ENCODE measurements around the gene ZNF507. TPM values are rescaled to one million over a fixed set of nuclear protein-coding genes. Genes with fewer than 3 reads are reported as not detected.
A peak's percentile ranks its signal among the peaks of the same experiment; 100 is the strongest.

ZNF507 gene
- total and polyA plus RNA-seq, 2 of the 8 experiments (the other 6 are each of a cell fraction or from before 2014, with no cell fraction given), result 8.6 to 28.8 TPM

- no peak; the same call in none of the 2 replicates for TF ChIP-seq KDM5A (IDR thresholded peaks at IDR 0.05; ENCODE audit: low read length)
- peak; percentile 81 for TF ChIP-seq MAX (IDR thresholded peaks at IDR 0.05)
- no peak for TF ChIP-seq RNF2 (IDR thresholded peaks at IDR 0.05; ENCODE audit: borderline replicate concordance, low read depth, low read length, missing control alignments, poor library complexity, severe bottlenecking)
- TF ChIP-seq TAF7 (optimal IDR thresholded peaks at IDR 0.05; ENCODE audit: borderline replicate concordance, low read depth, low read length), result peak; percentile 64
- TF ChIP-seq CHD7 (IDR thresholded peaks at IDR 0.05; ENCODE audit: insufficient replicate concordance, low read length), result no peak
- peak in 1 of 2 experiments; percentile 70; a peak in 1 of 4 replicates for TF ChIP-seq HDAC2 (IDR thresholded peaks at IDR 0.05; ENCODE audit: borderline replicate concordance in 1 of 2, low read depth in 2 of 2, low read length in 2 of 2)
- peak; percentile 76 for TF ChIP-seq TAF1 (IDR thresholded peaks at IDR 0.05; ENCODE audit: low read depth, low read length)
- no peak for TF ChIP-seq JUND (IDR thresholded peaks at IDR 0.05; ENCODE audit: low read length)
Observed at GRCh38 chr19:32345261-32346207, at the start of gene ZNF507 (continued).
